ENCODE measurements around the gene ZBTB18.

- TF ChIP-seq POLR2A (IDR thresholded peaks at IDR 0.05; ENCODE audit: low read length), result no peak
- no peak for TF ChIP-seq GATA1 (IDR thresholded peaks at IDR 0.05; ENCODE audit: low read depth, low read length)
These were observed 20.5 kb upstream of the ZBTB18 start for GRCh38 chr1:244030481-244031040.
